SH-SY5Y (cell line): Measurements from ENCODE around the gene NPTXR.

ENCODE experiments used
- GATA2 ChIP-seq: IDR thresholded peaks from 2 replicates; pipeline ENCODE4 v1.6.1; 2011; ENCODE audit warnings: mild to moderate bottlenecking, low read depth, low read length
- GATA3 ChIP-seq: IDR thresholded peaks from 2 replicates; pipeline ENCODE4 v1.6.1; 2011; ENCODE audit warnings: low read depth, mild to moderate bottlenecking, low read length, moderate library complexity

The NPTXR gene

DNA sequence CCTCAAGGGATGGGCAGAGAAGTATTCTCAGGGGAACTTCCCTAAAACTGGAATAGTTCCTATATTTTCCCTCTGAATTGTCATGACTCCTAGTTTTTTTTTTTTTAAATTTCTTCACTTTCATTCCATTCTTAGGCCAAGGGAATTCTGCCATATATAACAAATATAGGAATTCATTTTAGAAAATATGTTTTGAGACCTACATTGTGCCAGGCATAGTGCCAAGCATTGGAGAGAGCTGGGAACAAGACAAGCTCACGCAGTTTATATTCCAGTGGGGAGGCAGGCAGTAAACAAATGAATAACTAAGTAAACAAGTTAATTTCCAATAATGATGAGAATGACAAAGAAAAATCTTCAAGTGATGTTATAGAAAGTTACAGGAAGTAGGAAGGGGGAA lies 2.6 kb upstream of the NPTXR start:
- TF ChIP-seq GATA3 = no peak
- TF ChIP-seq GATA2 = no peak

DNA sequence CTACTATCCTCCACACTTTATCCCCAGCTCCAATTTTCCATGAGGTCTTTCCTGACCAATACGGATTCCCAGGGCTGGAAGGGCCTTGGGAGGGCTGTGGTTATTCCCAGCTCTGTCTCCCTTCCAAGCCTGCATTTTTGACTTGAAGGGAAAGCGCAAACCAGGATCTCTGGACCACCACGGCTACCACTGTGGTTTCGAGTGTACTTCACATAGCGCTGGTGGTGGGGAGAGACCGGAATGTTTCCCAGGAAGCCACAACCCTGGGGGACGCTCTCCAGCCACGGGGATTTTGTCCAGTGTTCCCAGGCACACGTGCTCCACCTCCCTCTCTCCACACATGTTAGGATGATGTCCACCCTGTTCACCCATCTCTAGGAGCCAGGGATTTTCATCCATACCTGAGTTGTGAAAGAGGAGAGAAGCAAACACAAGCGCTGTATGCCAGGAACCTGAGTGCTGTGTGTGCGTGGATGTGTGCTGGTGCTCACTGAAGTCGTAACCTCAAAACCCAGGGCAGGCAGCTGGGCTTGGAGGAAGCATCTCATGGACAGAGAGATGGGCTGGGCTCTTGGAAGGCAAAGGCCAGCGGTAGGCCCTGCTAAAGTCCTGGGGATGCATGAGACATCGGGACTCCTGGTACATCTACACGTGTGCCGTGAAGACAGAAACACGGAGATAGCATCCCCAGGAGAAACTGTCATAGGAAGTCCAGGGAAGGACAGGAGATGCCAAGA lies 1.3 kb upstream of the NPTXR start:
- TF ChIP-seq GATA3 = no peak
- no peak for TF ChIP-seq GATA2

- TF ChIP-seq GATA3 (no peak), GATA2 (no peak)
These were observed 631 bp upstream of the NPTXR start for GRCh38 chr22:38844315-38845003.

DNA sequence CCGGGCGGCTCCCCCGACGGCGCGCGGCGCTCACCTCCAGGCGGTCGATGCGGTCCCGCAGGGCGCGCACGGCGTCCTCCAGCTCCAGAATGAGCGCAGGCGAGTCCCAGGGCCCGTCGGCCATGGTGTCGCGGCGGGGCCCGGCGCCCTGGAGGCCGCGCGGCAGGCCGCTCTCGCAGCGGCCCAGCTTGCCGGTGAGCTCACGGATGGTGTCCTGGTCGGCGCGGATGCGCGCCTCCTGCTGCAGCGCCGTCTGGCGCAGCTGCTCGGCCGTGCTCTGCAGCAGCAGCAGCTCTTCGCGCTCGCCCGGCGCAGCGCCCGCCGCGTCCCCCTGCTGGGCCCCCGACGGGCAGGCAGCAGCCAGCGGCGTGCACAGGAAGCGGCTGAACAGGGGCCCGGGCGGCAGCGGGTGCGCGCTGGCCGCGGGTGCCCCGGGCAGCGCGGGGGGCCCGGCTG lies 599 bp downstream of the NPTXR start:
- TF ChIP-seq GATA3 (no peak), GATA2 (no peak)

DNA sequence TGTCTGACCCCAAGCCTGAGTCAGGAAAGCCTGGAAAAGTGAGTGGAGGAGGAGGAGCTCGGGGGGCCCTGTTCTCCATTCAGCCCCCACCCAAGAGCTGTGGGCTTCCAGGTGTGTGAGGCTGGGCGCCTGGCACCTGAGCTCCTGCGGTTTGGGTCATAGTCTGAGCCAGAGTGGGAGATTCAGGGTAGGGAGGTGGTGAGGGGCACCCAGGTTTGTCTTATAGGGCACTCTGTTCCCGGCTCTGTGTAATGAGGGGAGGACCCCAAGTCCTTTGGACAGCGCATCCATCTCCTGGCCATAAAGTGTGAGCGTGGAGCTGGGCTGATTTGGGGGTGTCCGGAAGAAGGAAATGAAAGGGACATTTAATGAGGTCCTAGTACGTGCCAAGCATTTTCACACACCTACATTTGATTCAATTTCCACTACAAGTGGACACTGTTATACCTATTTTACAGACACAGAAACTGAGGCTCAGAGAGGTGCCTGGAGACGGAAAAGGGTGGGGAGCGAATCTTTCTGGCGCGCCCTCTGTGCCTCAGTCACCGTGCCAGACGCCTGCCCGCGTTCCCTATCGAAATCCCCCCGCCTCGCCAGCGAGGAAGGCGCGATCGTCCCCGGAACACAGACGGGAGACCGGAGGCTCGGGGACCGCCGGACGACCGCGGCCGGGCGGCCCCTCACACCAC lies 1.2 kb downstream of the NPTXR start:
- no peak for TF ChIP-seq GATA3
- TF ChIP-seq GATA2 = no peak

GRCh38 chr22:38841635-38842034 lies 2.2 kb downstream of the NPTXR start:
- TF ChIP-seq GATA3 (no peak), GATA2 (no peak)

GRCh38 chr22:38841211-38841610 lies 2.6 kb downstream of the NPTXR start:
- no peak for TF ChIP-seq GATA2
- no peak for TF ChIP-seq GATA3

GRCh38 chr22:38840129-38840528 lies 3.7 kb downstream of the NPTXR start:
- TF ChIP-seq GATA2 = no peak
- no peak for TF ChIP-seq GATA3

DNA sequence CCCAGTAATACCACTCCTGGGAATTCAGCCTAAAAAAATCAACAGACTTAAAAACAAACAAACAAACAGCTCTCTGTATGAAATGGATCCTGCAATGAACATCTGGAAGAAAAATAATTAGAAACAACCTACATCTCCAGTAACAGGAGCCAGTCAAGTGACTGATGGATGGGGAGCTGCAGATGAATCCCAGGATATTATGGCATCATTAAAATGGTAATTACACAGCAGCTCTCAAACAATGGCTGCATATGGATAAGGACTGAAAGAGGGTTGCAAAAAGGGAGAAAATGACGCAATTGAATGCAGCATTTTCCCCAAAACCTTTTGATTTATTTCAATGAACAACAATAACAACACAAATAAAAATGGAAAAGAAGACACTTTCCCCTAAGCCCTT lies 4.1 kb downstream of the NPTXR start:
- TF ChIP-seq GATA3 (no peak), GATA2 (no peak)

- TF ChIP-seq GATA2 = no peak
These were observed 6.4 kb downstream of the NPTXR start for GRCh38 chr22:38837414-38837928.

- no peak for TF ChIP-seq GATA2
- no peak for TF ChIP-seq GATA3
These were observed 7.9 kb downstream of the NPTXR start for GRCh38 chr22:38835888-38836301.

DNA sequence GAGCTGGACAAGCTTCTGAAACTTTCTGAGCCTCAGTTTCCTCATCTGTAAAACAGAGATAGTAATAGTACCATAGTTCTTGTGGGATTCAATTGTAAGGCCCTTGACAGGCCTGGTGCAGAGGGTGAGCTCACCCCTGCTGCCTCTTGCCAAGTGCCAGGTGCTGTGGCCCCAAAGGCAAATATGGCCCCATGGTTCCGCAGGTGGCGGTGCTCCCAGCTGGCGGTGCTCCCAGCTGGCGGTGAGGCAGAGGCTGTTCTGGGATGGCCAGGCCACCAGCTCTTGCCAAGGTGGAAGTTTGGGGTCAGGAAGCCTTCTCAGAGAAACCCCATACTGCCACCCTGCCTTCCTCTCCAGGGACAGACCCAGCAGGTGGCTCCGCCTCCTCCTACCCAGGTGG lies 8.8 kb downstream of the NPTXR start:
- TF ChIP-seq GATA3 (no peak), GATA2 (no peak)

DNA sequence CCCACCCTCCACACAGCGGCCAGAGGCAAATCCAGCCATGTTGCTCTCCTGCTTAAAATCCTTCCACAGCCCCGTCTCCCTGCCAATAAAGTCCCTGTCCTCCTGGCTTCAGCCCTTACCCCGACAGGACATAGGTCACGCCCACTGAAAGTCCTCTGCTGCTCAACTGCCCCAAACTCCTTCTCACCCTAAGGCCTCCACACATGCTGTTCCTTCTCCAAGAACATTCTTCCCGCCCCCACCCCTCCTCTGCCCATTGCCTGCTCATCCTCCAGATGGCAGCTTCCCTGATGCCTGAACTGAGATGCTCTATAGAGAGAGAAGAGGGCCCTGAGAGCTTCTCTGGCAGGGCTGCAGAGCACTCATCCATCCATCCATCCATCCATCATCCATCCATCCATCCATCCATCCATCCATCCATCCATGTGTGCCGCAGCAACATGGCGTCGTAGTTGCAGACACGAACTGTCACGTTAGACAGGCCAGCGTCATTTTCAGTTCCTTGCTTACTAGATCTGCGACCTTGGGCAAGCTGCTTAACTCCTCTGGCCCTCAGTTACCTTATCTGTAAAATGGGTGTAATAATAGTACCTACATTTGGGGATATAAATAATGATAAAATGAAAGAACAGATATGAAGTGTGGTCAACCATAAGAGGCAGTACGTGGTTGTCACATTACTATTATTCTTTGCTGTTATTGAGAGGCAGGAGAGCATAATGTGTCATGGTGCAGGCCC lies 9.4 kb downstream of the NPTXR start:
- TF ChIP-seq GATA2 = no peak
- TF ChIP-seq GATA3 = no peak

- no peak for TF ChIP-seq GATA3
- TF ChIP-seq GATA2 = no peak
These were observed 10.8 kb downstream of the NPTXR start for GRCh38 chr22:38833061-38833460.
